Glutamatergic neuron (in vitro differentiated cells): Measurements from ENCODE around the gene GEMIN4. TPM values are rescaled to one million over a fixed set of nuclear protein-coding genes. Genes with fewer than 3 reads are reported as not detected.

ENCODE experiments used
- DNase-seq: peaks from one replicate; pipeline ENCODE4 v3.0.0; 2022
- H3K27ac Mint-ChIP-seq: one replicate; pipeline ENCODE4 v1.8.0; 2020; ENCODE audit warnings: mild to moderate bottlenecking, mixed read lengths, inconsistent platforms; ENCODE audit not compliant: unreplicated experiment
- H3K27me3 Mint-ChIP-seq: one replicate; pipeline ENCODE4 v1.8.0; 2020; ENCODE audit warnings: mild to moderate bottlenecking, moderate library complexity, mixed read lengths, inconsistent platforms; ENCODE audit not compliant: unreplicated experiment
- H3K36me3 Mint-ChIP-seq: one replicate; pipeline ENCODE4 v1.8.0; 2020; ENCODE audit warnings: mild to moderate bottlenecking, mixed read lengths, inconsistent platforms; ENCODE audit not compliant: unreplicated experiment
- H3K4me1 Mint-ChIP-seq: one replicate; pipeline ENCODE4 v1.8.0; 2020; ENCODE audit warnings: mild to moderate bottlenecking, low read depth, mixed read lengths, inconsistent platforms; ENCODE audit not compliant: unreplicated experiment
- H3K4me3 Mint-ChIP-seq: one replicate; pipeline ENCODE4 v1.8.0; 2020; ENCODE audit warnings: mild to moderate bottlenecking, mixed read lengths, inconsistent platforms; ENCODE audit not compliant: unreplicated experiment
- H3K9me3 Mint-ChIP-seq: one replicate; pipeline ENCODE4 v1.8.0; 2020; ENCODE audit warnings: mild to moderate bottlenecking, moderate library complexity, mixed read lengths, inconsistent platforms; ENCODE audit not compliant: unreplicated experiment
- total RNA-seq: library from RNA; stranded (reverse); fragmentation: NEBNext Ultra II Directional; extraction: Animal tissue kit (Norgen Biotek cat#: 25700); gene quantifications from one replicate; pipeline ENCODE4 v1.2.1, GENCODE V29; 2021; ENCODE audit not compliant: unreplicated experiment
- TF ChIP-seq, protein P1 (sequence below): fragments of 200-600 bp; sonication (generic); IDR thresholded peaks from one replicate; pipeline ENCODE4 v1.5.0; 2021; ENCODE audit not compliant: partially characterized antibody, unreplicated experiment

Gene GEMIN4
- total RNA-seq, 1 donor from 2014 or later, result 19.9 TPM

- peaks cover 13% of the 10 kb centered on the region for H3K36me3 Mint-ChIP-seq
- peaks cover 5% of the 10 kb centered on the region for H3K4me1 Mint-ChIP-seq
- H3K27ac Mint-ChIP-seq, result no peak overlapping the region
- peaks cover 5% of the 10 kb centered on the region for H3K27me3 Mint-ChIP-seq
- TF ChIP-seq, protein P1, sequence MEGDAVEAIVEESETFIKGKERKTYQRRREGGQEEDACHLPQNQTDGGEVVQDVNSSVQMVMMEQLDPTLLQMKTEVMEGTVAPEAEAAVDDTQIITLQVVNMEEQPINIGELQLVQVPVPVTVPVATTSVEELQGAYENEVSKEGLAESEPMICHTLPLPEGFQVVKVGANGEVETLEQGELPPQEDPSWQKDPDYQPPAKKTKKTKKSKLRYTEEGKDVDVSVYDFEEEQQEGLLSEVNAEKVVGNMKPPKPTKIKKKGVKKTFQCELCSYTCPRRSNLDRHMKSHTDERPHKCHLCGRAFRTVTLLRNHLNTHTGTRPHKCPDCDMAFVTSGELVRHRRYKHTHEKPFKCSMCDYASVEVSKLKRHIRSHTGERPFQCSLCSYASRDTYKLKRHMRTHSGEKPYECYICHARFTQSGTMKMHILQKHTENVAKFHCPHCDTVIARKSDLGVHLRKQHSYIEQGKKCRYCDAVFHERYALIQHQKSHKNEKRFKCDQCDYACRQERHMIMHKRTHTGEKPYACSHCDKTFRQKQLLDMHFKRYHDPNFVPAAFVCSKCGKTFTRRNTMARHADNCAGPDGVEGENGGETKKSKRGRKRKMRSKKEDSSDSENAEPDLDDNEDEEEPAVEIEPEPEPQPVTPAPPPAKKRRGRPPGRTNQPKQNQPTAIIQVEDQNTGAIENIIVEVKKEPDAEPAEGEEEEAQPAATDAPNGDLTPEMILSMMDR, result no peak
- no peak overlapping the region for H3K4me3 Mint-ChIP-seq
- peaks cover 17% of the 10 kb centered on the region for H3K9me3 Mint-ChIP-seq
- DNase-seq, result no peak
Measured at GRCh38 chr17:746181-746580, 5.9 kb downstream of the GEMIN4 start.

GRCh38 chr17:745406-745805 is 6.7 kb downstream of the GEMIN4 start:
- no peak for DNase-seq
- H3K4me1 Mint-ChIP-seq, result peaks cover 2% of the 10 kb centered on the region
- H3K27ac Mint-ChIP-seq, result no peak overlapping the region
- no peak overlapping the region for H3K4me3 Mint-ChIP-seq
- H3K9me3 Mint-ChIP-seq, result peaks cover 16% of the 10 kb centered on the region
- peaks cover 13% of the 10 kb centered on the region for H3K36me3 Mint-ChIP-seq
- TF ChIP-seq, protein P1, result no peak
- peaks cover 3% of the 10 kb centered on the region for H3K27me3 Mint-ChIP-seq

DNA sequence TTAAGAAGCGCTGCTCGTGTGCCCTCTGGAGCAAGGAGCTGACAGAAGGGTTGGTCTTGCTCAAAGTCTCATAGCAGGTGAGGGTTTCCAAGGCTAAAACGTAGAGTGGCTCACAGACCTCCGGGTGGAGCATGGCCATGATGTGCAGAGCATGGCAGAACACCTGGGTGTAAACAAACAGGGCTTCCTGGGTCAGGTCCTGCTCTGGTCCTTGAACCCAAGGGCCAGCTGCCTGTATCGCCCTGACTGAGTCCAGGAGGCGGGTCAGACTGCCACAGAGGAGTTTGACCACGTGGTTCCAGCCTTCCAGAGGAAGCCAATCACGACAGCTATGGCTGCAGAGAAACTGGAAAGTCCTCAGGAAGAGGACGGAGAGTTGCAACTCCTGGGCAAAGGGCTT is 7.1 kb downstream of the GEMIN4 start:
- Mint-ChIP-seq H3K27me3 (peaks cover 5% of the 10 kb centered on the region), H3K9me3 (peaks cover 11% of the 10 kb centered on the region), H3K36me3 (peaks cover 13% of the 10 kb centered on the region), H3K4me3 (no peak overlapping the region), H3K27ac (no peak overlapping the region), H3K4me1 (no peaks in the 10 kb centered on the region)
- TF ChIP-seq, protein P1, result no peak
- no peak for DNase-seq

- Mint-ChIP-seq H3K36me3 (peaks cover 5% of the 10 kb centered on the region), H3K27me3 (peaks cover 5% of the 10 kb centered on the region), H3K4me3 (no peak overlapping the region), H3K4me1 (no peaks in the 10 kb centered on the region), H3K9me3 (peaks cover 4% of the 10 kb centered on the region), H3K27ac (no peak overlapping the region)
- DNase-seq, result no peak
- TF ChIP-seq, protein P1, result no peak
Measured at GRCh38 chr17:743139-743538, 8.9 kb downstream of the GEMIN4 start.

DNA sequence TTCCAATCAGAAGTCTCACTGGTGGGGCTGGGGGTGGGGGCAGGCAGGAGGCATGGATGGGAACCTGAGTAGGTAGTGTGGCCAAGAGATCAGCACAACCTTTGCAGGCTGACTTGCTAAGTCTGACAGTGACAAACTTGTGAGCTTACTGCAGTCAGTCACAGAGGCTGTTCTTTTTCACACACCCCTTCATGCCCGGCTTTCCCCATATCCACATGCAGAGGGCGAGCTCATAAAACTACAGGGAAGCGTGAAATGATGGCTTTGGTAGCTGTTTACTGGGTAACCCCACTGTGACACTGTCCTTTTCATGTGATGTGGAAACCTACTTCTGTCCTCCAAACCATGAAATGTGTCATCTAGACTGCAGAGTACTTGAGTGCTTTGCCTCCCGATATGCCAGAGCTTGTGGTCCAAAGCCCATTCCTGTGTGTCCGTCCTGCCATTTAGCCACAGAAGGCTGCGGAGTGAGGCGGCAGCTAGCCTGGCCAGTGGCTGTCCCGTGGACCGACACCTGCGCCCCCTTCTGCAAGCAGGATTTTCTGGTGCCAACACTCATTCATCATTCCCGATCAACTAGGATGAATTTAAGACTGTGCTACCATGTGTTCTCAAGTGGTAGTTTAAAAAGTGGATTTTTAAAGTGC is 9.8 kb downstream of the GEMIN4 start:
- DNase-seq, result no peak
- no peaks in the 10 kb centered on the region for H3K4me1 Mint-ChIP-seq
- no peak overlapping the region for H3K4me3 Mint-ChIP-seq
- no peaks in the 10 kb centered on the region for H3K36me3 Mint-ChIP-seq
- no peak overlapping the region for H3K27ac Mint-ChIP-seq
- H3K9me3 Mint-ChIP-seq, result no peaks in the 10 kb centered on the region
- peaks cover 5% of the 10 kb centered on the region for H3K27me3 Mint-ChIP-seq
- TF ChIP-seq, protein P1, result no peak
